Fibroblast of skin of abdomen (primary cell): Measurements from ENCODE around the gene MTA1.

ENCODE experiments used
- DNase-seq: peaks from one replicate; pipeline ENCODE4 v3.0.0-alpha.2; 2013

The MTA1 gene

GRCh38 chr14:105387530-105387922 lies 32.1 kb upstream of the MTA1 start:
- DNase-seq = no peak

- DNase-seq = no peak
Measured at GRCh38 chr14:105388110-105388951, 31.3 kb upstream of the MTA1 start.

- DNase-seq = no peak
Measured at GRCh38 chr14:105388976-105389375, 30.7 kb upstream of the MTA1 start.

GRCh38 chr14:105389534-105389933 lies 30.1 kb upstream of the MTA1 start:
- DNase-seq = no peak

GRCh38 chr14:105389976-105390848 lies 29.4 kb upstream of the MTA1 start:
- no peak for DNase-seq

- DNase-seq = no peak
Measured at GRCh38 chr14:105390849-105391500, 28.7 kb upstream of the MTA1 start.

GRCh38 chr14:105391541-105391940 lies 28.1 kb upstream of the MTA1 start:
- no peak for DNase-seq

- no peak for DNase-seq
Measured at GRCh38 chr14:105392131-105393090, 27.2 kb upstream of the MTA1 start.

- DNase-seq = no peak
Measured at GRCh38 chr14:105393151-105393550, 26.5 kb upstream of the MTA1 start.

GRCh38 chr14:105394714-105395537 lies 24.7 kb upstream of the MTA1 start:
- no peak for DNase-seq

GRCh38 chr14:105395538-105395854 lies 24.1 kb upstream of the MTA1 start:
- DNase-seq = no peak

GRCh38 chr14:105397350-105397931 lies 22.2 kb upstream of the MTA1 start:
- no peak for DNase-seq

GRCh38 chr14:105398044-105398725 lies 21.4 kb upstream of the MTA1 start, which contains the start of gene TEX22:
TEX22 (plus strand) TSS chr14:105398538; CDS start chr14:105399341, 803 bp downstream.
- DNase-seq = peak; percentile 85

- no peak for DNase-seq
Measured at GRCh38 chr14:105398726-105399465, 20.7 kb upstream of the MTA1 start.

- DNase-seq = no peak
Measured at GRCh38 chr14:105399466-105399775, 20.2 kb upstream of the MTA1 start.

- DNase-seq = no peak
Measured at GRCh38 chr14:105400016-105400415, 19.6 kb upstream of the MTA1 start.

- no peak for DNase-seq
Measured at GRCh38 chr14:105401699-105402098, 17.9 kb upstream of the MTA1 start.

- no peak for DNase-seq
Measured at GRCh38 chr14:105408592-105408991, 11.0 kb upstream of the MTA1 start.

GRCh38 chr14:105409364-105409763 lies 10.3 kb upstream of the MTA1 start:
- no peak for DNase-seq

GRCh38 chr14:105410642-105411016 lies 9.0 kb upstream of the MTA1 start:
- DNase-seq = no peak
